Renal cortical epithelial cell (primary cell): ENCODE results near the gene ICAM5. TPM values are rescaled to one million over a fixed set of nuclear protein-coding genes. Genes with fewer than 3 reads are reported as not detected.
"Not testable (repeated sequence)": the region's sequence is repeated elsewhere in the genome, so short reads cannot be mapped to it uniquely, and the experiment has no call there.

Experiments
- DNase-seq: peaks from one replicate; pipeline ENCODE4 v3.0.0-alpha.2; 2011; ENCODE audit warnings: low read depth
- total RNA-seq: library from RNA; depleted of rRNA; stranded (reverse); fragments of >200 nt; gene quantifications from 2 replicates; pipeline ENCODE4 v1.2.3, GENCODE V29; 2014

ICAM5 gene
- total RNA-seq, 1 donor from 2014 or later, result 0.40 TPM

GRCh38 chr19:10270616-10271394 is 18.9 kb upstream of the ICAM5 start, which contains the start of gene ICAM1:
Gene ICAM1 (plus strand): TSS chr19:10271120. CDS start chr19:10271160, 40 bp downstream.
- DNase-seq, result peak; percentile 75

DNA sequence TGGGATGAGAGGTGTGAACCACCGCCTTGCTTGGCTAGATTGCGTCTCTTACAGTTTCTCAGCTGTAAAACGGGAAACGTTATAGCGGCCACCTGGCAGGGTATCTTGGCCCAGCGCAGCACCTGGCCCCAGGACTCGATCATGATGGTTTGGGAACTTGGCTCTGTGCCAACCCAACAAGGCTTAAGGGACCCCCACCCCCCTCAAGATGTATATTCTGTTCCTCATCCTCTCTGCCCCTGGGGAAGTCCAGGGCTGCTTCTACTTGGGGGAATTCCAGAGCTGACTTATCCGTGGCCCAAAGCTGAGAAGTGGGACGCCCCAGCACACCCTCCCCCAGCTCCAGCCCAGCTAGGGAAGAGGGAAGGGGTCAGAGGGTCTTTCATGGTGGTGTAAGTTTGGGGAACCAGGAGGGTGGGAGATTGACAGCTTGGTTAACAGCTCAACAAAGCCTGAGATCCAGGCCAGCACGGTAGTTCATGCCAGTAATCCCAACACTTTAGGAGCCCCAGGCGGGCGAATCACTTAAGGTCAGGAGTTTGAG is 18.1 kb upstream of the ICAM5 start:
- DNase-seq, result peak; percentile 36

- DNase-seq, result no peak
Observed at GRCh38 chr19:10274589-10274988, 15.2 kb upstream of the ICAM5 start.

- DNase-seq, result no peak
Observed at GRCh38 chr19:10277795-10278589, 11.8 kb upstream of the ICAM5 start.

DNA sequence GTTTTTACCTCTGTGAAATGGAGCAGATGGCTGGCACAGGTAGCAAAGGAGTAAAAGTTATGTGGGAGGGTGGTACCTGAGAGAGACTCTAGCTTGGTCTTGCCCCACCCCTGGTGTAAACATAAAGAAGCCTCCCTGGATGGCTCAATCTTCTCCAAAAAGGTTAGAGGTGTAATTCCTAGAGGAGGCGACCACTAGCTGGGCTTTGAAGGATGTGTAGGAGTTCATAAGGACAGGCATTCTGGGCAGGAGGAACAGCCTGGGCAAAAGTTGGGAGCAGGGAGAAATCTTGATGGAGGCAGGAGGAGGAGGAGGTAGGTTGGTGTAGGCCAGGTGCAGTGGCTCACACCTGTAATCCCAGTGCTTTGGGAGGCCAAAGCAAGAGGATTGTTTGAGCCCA is 10.8 kb upstream of the ICAM5 start:
- DNase-seq, result no peak

DNA sequence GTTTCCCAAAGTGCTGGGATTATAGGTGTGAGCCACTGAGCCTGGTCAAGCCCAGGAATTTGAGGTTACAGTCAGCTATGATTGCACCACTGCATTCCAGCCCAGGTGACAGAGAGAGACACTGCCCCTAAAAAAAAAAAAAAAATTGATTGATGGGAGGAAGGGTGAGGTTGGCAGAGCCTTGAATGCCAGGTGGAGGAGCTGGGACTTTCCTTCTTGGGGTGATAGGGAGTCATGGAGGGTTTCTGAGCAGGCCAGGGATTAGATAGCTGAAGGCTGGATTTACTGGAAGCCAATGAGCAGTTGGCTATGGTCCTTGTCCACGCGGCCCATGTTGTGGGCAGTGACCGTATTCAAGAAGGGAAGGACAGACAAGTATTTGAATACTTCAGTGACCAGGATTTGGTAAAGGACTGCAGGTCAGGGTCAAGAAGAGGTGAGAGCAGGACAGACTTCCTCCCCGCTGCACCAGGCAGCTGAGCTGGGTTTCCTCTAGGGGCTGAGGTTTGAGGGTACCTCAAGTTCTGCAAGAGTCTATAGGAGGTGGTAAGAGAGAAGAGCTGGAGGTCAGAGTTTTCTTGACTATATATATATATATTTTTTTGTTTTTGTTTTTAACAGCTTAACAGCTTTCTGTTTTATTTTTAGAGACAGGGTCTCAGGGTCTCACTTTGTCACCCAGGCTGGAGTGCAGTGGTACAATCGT is 9.9 kb upstream of the ICAM5 start:
- no peak for DNase-seq

DNA sequence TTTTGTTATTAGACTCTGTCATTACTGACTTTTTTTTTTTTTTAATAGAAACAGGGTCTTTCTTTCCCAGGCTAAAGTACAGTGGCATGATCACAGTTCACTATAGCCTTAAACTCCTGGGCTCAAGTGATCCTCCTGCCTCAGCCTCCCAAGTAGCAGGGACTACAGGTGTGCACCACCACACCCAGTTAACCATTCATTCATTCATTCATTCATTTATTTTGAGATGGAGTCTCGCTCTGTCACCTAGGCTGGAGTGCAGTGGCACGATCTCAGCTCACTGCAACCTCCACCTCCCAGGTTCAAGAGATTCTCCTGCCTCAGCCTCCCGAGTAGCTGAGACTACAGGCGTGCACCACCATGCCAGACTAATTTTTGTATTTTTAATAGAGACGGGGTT is 7.7 kb upstream of the ICAM5 start:
- not testable (repeated sequence) for DNase-seq

- DNase-seq, result no peak
Observed at GRCh38 chr19:10283301-10284064, 6.3 kb upstream of the ICAM5 start.

- DNase-seq, result no peak
Observed at GRCh38 chr19:10284065-10284959, 5.4 kb upstream of the ICAM5 start.

DNA sequence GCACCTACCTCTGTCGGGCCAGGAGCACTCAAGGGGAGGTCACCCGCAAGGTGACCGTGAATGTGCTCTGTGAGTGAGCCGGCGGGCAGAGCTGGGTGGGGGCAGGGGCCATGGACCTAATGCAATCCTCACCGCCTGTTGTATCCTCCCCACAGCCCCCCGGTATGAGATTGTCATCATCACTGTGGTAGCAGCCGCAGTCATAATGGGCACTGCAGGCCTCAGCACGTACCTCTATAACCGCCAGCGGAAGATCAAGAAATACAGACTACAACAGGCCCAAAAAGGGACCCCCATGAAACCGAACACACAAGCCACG is 4.8 kb upstream of the ICAM5 start:
- DNase-seq, result no peak

DNA sequence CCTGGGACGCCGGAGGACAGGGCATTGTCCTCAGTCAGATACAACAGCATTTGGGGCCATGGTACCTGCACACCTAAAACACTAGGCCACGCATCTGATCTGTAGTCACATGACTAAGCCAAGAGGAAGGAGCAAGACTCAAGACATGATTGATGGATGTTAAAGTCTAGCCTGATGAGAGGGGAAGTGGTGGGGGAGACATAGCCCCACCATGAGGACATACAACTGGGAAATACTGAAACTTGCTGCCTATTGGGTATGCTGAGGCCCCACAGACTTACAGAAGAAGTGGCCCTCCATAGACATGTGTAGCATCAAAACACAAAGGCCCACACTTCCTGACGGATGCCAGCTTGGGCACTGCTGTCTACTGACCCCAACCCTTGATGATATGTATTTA is 4.4 kb upstream of the ICAM5 start:
- no peak for DNase-seq

DNA sequence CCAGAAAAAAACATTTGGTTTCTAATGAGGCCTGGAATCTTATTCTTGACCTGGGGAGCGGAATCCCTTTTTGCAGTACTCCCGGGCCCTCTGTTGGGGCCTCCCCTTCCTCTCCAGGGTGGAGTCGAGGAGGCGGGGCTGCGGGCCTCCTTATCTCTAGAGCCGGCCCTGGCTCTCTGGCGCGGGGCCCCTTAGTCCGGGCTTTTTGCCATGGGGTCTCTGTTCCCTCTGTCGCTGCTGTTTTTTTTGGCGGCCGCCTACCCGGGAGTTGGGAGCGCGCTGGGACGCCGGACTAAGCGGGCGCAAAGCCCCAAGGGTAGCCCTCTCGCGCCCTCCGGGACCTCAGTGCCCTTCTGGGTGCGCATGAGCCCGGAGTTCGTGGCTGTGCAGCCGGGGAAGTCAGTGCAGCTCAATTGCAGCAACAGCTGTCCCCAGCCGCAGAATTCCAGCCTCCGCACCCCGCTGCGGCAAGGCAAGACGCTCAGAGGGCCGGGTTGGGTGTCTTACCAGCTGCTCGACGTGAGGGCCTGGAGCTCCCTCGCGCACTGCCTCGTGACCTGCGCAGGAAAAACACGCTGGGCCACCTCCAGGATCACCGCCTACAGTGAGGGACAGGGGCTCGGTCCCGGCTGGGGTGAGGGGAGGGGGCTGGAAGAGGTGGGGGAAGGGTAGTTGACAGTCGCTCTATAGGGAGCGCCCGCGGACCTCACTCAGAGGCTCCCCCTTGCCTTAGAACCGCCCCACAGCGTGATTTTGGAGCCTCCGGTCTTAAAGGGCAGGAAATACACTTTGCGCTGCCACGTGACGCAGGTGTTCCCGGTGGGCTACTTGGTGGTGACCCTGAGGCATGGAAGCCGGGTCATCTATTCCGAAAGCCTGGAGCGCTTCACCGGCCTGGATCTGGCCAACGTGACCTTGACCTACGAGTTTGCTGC is 2.7 kb upstream of the ICAM5 start, which contains the start of gene ICAM4:
ICAM4 (plus strand) TSS at position 153 of the 935 bp plus-strand sequence; CDS start at position 211, 58 bp downstream.
- no peak for DNase-seq

GRCh38 chr19:10288662-10289166 is 1.0 kb upstream of the ICAM5 start:
- DNase-seq, result no peak

GRCh38 chr19:10289167-10289835 is 451 bp upstream of the ICAM5 start:
- no peak for DNase-seq

DNA sequence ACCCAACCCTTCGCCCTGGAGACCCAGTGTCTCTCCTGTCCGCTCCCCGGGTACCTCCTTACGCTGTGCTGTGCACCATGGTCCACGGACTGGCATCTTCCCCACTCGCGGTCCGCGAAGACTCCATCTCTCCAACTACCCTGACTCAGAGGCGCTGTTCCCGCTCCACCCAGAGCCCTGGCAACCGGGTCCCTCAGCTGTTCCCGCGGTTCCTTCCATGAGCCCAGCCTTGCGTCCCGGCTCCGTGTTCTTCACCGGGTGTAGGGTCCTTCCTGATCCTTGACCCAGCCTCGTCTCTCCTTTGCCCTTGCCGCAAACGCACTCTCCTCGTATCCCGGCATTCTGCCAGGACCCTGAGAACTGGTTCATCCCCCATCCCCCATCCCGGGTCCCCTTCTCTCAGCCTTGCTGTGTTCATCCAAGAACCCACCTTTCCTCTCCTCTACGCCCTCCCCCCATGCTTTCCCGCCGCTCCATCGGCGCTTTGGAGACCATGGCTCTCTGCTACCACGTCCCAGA is 664 bp downstream of the ICAM5 start:
- DNase-seq, result no peak

DNA sequence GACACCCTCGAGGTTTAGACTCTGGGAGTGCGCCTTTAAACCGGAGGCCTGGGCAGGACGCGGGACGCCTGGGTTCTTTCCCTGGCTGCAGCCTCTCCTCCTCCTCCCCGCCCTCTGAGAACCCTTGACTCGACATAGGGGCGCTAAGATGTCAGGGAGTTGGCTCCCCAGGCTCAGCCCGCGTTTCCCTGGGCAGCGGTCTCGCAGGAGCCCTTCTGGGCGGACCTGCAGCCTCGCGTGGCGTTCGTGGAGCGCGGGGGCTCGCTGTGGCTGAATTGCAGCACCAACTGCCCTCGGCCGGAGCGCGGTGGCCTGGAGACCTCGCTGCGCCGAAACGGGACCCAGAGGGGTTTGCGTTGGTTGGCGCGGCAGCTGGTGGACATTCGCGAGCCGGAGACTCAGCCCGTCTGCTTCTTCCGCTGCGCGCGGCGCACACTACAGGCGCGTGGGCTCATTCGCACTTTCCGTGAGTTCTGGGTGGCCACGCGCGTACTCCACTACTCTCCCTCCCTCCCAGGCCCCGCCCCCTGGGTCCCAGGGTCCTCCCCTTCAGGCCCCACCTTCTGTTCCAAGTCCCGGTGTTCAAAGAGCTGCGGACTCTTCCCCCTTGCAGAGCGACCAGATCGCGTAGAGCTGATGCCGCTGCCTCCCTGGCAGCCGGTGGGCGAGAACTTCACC is 1.3 kb downstream of the ICAM5 start:
- no peak for DNase-seq

- no peak for DNase-seq
Observed at GRCh38 chr19:10291554-10292205, 1.9 kb downstream of the ICAM5 start.
